ENCODE results near the gene HOXC11. TPM values are rescaled to one million over a fixed set of nuclear protein-coding genes. Genes with fewer than 3 reads are reported as not detected.

HOXC11 gene
- total RNA-seq, 3 donors from 2014 or later = not detected

DNA sequence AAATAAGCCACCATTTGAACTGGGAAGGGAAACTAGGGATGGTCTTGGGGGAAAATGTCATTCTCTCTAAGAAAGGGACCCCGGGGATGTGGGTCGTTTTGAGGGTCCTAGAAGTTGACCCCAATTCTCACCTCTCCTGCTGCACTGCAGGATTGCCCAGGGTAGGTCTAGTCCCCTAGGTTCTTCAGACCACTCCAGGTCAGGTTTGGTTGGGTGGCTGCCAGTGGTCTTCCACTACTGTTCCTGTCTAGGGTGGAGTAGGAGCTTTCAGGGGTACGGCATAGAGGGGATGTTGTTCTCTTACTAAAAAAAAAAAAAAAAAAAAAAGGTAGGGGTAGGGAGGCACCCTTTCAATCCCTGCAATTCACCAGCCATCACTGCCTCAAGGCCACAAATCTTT lies 43.1 kb downstream of the HOXC11 start:
- peaks cover 78% of the 10 kb centered on the region for H3K27me3 Mint-ChIP-seq (ENCODE audit: low read depth)
- no peak for ATAC-seq
- no peaks in the 10 kb centered on the region for H3K36me3 Mint-ChIP-seq (ENCODE audit: insufficient read depth)
- H3K4me3 Mint-ChIP-seq = no peak overlapping the region
- no peak for DNase-seq
- peaks cover 16% of the 10 kb centered on the region for H3K4me1 Mint-ChIP-seq (ENCODE audit: low read depth)
- H3K9me3 Mint-ChIP-seq = no peaks in the 10 kb centered on the region

DNA sequence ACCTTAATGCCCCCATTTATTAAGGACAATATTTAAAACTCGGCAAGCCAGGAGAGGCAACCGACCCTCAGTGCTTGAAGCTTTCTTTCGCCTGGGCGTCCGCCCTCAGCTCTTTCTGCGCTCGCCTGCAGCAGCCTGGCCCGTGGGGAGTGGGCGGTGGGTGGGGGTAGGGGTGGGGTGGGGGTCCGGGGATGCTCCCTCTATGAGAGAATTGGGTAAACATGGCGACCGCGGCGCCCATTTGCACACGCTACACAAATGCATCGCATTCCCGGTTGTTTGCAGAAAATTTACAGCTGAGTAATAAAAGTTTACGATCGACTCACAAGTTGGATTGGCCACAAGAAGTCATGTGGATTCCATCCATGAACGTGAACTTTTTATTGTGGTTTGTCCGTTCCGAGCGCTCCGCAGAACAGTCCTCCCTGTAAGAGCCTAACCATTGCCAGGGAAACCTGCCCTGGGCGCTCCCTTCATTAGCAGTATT lies 43.6 kb downstream of the HOXC11 start:
- Mint-ChIP-seq H3K36me3 (ENCODE audit: insufficient read depth) (no peaks in the 10 kb centered on the region), H3K4me3 (no peak overlapping the region), H3K27me3 (ENCODE audit: low read depth) (peaks cover 78% of the 10 kb centered on the region), H3K4me1 (ENCODE audit: low read depth) (peaks cover 12% of the 10 kb centered on the region), H3K9me3 (no peaks in the 10 kb centered on the region)
- no peak for ATAC-seq
- no peak for DNase-seq

DNA sequence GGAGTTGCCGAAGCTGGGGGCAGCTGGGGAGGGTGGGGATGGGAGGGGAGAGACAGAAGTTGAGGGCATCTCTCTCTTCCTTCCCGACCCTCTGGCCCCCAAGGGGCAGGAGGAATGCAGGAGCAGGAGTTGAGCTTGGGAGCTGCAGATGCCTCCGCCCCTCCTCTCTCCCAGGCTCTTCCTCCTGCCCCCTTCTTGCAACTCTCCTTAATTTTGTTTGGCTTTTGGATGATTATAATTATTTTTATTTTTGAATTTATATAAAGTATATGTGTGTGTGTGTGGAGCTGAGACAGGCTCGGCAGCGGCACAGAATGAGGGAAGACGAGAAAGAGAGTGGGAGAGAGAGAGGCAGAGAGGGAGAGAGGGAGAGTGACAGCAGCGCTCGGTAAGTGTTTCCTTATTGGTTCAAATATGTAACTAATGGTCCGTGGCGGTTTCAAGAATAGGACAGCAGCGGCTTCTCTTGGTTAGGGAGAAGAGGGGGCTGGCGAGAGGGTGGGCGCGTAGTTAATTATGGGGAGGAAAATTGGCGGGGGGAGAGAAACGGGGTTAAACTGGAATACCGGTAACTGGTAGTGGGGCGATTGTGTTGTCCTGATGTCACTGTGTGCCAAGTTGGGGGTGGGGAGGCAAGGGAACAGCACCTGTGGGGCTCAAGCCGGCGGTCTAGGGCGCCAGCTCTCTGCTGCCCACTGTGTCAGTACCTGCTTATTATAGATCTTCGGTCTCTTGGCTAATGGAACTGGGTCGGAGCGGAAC lies 44.3 kb downstream of the HOXC11 start:
- DNase-seq (no peak), ATAC-seq (peak; percentile 33 to 46)
- no peaks in the 10 kb centered on the region for H3K9me3 Mint-ChIP-seq
- H3K36me3 Mint-ChIP-seq (ENCODE audit: insufficient read depth) = no peaks in the 10 kb centered on the region
- peak overlapping the region; percentile 75 for H3K4me3 Mint-ChIP-seq
- peaks cover 79% of the 10 kb centered on the region for H3K27me3 Mint-ChIP-seq (ENCODE audit: low read depth)
- H3K4me1 Mint-ChIP-seq (ENCODE audit: low read depth) = peaks cover 11% of the 10 kb centered on the region

DNA sequence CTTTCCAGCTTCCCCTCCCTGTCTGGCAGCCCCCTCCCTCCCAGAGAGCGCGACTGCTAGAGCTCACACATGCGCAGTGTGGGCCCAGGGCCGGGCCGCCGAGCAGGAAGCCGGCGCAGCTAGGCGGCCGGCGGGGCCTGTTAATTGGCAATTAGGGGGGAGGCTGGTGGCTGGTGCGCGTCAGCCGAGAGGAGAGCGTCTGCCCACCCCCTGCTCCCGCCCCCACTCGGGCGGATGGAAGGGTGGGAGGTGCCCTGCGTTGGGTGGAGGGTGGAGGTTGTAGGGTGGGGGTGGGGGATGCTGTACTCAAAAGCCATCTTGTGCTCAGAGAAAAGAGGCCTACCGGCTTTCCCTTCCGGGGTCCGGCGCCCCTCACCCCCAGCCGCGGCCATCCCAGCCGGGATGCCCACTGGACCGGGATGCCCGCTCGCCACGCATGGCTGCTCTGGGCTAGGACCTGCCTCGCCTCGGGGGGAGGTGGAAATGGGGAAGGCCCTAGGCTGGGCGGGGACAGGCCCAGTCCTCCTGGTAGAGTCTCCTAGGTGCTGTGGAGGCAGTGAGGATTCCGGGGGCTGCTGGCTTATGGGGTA lies 45.0 kb downstream of the HOXC11 start:
- ATAC-seq (peak; percentile 87 to 90), DNase-seq (peak; percentile 57)
- Mint-ChIP-seq H3K4me3 (peak overlapping the region; percentile 75), H3K9me3 (no peaks in the 10 kb centered on the region), H3K27me3 (ENCODE audit: low read depth) (peaks cover 76% of the 10 kb centered on the region), H3K4me1 (ENCODE audit: low read depth) (peaks cover 11% of the 10 kb centered on the region), H3K36me3 (ENCODE audit: insufficient read depth) (no peaks in the 10 kb centered on the region)

DNA sequence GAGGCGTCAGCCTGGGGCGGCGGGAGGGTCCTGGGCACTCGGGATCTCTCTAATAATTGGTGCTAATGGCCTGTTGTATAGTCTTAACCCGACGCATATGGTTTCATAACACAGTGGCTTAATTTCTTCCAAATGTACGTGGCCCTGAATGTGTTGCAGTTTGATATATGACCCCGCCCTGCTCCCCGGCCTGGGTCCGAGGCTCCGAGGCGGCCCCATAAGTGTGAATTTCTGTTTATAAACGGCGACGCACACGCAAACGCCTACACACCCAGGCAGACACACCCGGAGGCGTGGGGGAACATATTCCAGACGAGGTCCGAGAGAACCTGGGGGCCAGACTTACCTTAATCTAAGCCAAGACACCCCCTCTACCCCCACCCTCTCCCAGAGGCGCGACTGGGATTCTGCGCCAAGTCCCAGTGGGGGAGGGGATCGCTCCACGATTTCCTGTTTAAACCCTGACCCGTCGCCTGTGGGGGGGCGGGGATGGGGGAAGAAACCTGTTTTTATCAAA lies 45.6 kb downstream of the HOXC11 start:
- DNase-seq (no peak), ATAC-seq (no peak)
- H3K36me3 Mint-ChIP-seq (ENCODE audit: insufficient read depth) = no peaks in the 10 kb centered on the region
- peaks cover 11% of the 10 kb centered on the region for H3K4me1 Mint-ChIP-seq (ENCODE audit: low read depth)
- peaks cover 75% of the 10 kb centered on the region for H3K27me3 Mint-ChIP-seq (ENCODE audit: low read depth)
- no peaks in the 10 kb centered on the region for H3K9me3 Mint-ChIP-seq
- H3K4me3 Mint-ChIP-seq = no peak overlapping the region

DNA sequence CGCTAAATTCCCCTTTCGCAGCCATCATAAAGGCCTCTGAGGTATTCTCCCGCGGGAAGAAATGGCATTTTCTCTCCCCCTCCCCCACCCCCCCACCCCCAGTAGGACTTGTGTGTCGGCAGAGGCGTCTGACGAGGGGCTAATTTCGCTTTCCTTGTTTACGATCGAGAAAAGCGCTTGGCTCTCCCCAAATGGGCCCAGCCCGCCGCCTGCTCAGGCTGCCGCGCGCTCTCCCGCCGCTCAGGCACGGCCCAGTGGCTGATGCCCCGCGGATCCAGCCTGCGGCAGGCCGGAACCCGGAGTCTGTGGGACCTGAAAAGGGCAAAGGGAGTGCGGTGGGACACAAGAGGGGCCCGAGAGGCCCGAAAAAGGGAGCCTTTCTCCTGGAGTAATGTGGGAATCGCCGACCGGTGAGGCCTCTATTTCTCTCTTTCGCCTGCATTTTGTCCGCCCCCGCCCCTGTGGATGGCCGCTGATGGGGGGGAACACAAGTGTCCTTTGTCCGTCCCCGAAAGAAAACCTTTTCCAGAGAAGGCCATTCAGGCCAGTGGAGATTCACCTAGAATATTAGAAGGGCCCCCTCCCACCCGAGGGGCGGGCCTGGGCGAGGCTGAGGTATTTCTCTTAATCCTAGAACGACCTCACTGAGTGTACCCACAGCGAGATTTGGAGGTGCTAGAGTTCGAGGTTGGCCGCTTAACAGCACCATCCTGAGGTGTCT lies 46.3 kb downstream of the HOXC11 start:
- no peak for ATAC-seq
- H3K27me3 Mint-ChIP-seq (ENCODE audit: low read depth) = peaks cover 74% of the 10 kb centered on the region
- no peaks in the 10 kb centered on the region for H3K36me3 Mint-ChIP-seq (ENCODE audit: insufficient read depth)
- no peak for DNase-seq
- H3K4me3 Mint-ChIP-seq = no peak overlapping the region
- H3K4me1 Mint-ChIP-seq (ENCODE audit: low read depth) = peaks cover 11% of the 10 kb centered on the region
- H3K9me3 Mint-ChIP-seq = no peaks in the 10 kb centered on the region

DNA sequence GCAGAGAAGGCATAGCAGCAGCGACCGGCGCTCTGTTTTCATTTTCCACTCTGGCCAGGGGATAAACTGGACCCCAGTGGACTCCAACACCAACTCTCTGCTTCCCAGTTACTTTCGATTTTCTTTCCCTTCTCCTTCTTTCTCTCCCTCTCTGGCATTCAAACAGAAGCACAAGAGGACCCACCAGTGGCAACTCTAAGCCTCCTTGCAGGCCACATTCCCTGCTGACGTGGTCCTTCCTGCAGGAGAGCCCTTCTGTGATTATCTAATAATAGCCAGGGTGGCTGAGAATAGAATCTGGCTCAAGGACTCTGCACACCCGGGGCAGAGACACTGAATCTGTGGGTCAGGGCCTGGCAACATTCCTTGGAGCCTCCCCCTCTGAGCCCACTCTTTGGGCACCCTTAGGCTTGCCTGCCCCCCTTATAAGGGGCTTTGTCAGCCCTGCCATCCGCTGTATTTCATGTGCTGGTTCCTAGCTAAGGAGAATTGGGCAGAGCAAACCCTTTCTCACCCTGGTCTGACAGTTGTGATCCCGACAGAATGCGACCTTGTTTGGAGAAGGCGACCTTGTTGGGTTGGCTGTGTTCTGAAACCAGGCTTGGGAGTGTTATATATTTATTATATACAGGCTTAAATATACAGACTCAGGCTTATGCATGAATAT lies 47.1 kb downstream of the HOXC11 start:
- H3K9me3 Mint-ChIP-seq = no peaks in the 10 kb centered on the region
- peaks cover 68% of the 10 kb centered on the region for H3K27me3 Mint-ChIP-seq (ENCODE audit: low read depth)
- no peak for ATAC-seq
- peak overlapping the region; percentile 11 for H3K4me3 Mint-ChIP-seq
- no peak for DNase-seq
- no peaks in the 10 kb centered on the region for H3K36me3 Mint-ChIP-seq (ENCODE audit: insufficient read depth)
- peaks cover 8% of the 10 kb centered on the region for H3K4me1 Mint-ChIP-seq (ENCODE audit: low read depth)

DNA sequence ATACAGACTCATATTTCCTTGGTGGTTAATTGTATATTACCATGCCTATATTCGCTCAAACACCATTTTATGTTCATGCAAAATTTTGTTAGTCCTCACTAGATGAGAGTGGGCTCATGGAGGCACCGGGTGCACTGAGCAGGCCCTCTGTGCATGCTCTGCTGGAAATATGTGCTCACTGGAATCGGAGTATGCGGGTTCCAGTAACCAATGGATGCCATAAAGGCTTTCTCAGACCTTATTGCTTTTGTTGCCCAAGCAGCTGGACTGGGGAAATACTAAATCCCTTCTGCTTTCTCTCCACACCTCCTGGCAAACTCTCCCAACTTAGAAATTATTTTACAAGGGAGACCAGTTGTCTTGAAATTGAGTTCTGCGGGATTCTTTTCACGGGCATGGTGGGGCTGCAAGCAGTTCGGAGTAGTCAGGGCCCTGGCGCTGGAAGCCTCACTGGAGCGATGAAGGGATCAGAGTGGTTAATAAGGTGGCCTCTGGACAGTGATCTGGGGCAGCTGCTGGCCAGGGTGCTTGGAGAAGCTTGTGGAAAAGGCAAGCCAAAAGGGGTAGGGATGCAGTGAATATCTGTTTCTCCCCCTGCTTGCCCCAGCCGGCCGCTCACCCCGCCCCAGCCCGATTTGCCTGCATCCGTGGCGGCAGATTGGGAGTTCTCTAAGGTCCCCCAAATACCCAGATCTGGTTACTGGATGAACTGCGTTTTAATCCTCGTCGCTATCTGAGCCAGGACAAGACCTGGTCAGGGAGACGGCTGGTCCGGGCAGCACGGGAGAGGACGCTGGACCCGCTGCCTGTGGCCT lies 47.9 kb downstream of the HOXC11 start:
- ATAC-seq (no peak), DNase-seq (no peak)
- H3K27me3 Mint-ChIP-seq (ENCODE audit: low read depth) = peaks cover 64% of the 10 kb centered on the region
- H3K4me3 Mint-ChIP-seq = no peak overlapping the region
- no peaks in the 10 kb centered on the region for H3K9me3 Mint-ChIP-seq
- no peaks in the 10 kb centered on the region for H3K36me3 Mint-ChIP-seq (ENCODE audit: insufficient read depth)
- H3K4me1 Mint-ChIP-seq (ENCODE audit: low read depth) = peaks cover 8% of the 10 kb centered on the region

DNA sequence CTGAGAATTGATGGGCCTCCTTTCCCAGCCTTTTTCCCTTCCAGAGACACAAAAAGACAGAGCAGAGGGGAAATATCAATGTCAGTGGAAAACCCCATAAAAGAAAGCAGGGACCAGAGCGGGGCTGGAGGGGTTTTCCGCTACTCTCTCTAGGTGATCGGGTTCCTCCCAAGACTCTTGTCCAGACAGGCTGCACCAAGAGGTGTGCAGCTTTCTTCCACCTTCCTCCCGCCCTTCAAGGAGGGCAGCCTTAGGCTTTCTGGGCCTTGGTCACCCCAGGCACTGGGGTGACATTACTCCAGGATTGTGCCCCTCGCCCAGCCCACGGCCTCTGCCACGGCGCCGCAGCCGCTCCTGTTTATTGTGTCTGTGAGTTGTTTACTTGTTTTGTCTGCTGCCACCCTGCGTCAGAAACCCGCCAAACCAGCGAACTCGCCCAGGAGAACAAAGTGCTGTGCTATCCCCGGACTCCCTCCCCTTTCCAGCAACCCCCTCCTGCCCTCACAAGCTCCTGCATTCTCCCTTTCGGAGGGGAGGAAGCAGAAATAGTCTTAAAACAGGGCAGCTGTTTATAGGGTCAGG lies 48.6 kb downstream of the HOXC11 start:
- Mint-ChIP-seq H3K27me3 (ENCODE audit: low read depth) (peaks cover 65% of the 10 kb centered on the region), H3K4me1 (ENCODE audit: low read depth) (peaks cover 8% of the 10 kb centered on the region), H3K4me3 (no peak overlapping the region), H3K9me3 (no peaks in the 10 kb centered on the region), H3K36me3 (ENCODE audit: insufficient read depth) (no peaks in the 10 kb centered on the region)
- no peak for DNase-seq
- ATAC-seq = no peak

DNA sequence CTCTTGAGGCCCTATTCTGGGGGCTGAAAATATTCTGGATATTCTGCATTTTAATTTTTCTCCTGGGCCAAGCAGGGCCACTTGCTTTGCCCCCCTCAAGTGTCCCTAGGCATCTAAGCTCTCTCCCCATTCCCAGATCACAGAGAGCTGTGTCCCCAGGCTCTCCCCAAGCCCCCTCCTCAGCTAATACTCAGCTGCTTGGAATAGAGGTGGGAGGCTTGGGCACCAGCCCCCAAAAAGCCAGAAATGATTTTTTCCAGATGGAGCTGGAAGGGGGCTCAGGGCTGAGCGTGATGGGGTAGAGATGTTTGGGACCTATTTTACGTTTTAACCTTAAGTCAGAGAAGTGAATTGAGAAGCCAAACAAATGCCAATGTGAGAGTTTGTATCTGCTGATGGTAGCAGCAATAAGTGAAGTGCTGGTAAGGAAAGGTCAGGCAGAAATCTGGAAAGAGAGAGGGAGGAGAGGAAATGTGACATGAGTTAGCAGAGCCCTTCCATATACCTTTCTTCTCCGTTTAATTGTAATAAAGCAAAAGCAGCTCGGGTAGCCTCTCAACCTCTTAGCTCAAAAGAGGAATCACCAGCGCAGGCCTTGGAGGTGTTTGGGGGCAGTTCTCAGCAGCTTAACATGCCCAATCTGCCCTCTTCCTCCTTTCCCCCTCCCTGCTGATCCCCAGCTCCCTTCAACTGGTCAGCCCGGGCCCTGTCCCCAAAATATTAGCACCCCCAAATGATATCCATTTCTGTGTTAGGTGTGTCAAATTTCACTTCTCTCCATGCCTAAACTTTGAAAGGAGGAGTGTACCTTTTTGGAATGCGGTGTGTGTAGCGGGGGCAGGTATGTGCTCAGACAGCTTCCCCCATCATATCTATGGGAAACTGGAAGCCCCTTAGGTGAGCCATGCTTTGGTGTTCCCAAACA lies 50.3 kb downstream of the HOXC11 start:
- Mint-ChIP-seq H3K36me3 (ENCODE audit: insufficient read depth) (no peaks in the 10 kb centered on the region), H3K9me3 (no peaks in the 10 kb centered on the region), H3K4me1 (ENCODE audit: low read depth) (peaks cover 6% of the 10 kb centered on the region), H3K27me3 (ENCODE audit: low read depth) (peaks cover 73% of the 10 kb centered on the region), H3K4me3 (no peak overlapping the region)
- no peak for ATAC-seq
- no peak for DNase-seq

DNA sequence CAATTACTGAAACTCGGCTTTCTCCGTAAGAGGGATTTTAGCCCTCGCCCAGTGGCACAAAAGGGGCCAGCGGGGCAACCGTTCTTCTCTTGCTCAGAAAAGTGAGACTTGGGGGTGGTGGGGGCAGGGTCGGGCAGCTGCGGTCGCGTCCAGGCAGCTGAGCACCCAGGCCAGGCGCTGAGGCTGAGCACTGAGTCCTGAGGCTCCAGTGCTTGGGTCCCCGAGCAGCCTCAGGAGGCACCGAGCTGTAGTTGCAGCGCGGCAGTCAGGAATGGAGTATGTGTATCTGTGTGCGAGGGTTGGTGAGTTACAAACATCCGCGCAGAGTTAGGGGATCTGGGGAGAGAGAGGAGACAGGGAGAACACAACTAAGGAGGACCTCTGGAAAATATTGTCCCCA lies 51.2 kb downstream of the HOXC11 start:
- H3K4me1 Mint-ChIP-seq (ENCODE audit: low read depth) = peaks cover 9% of the 10 kb centered on the region
- peaks cover 76% of the 10 kb centered on the region for H3K27me3 Mint-ChIP-seq (ENCODE audit: low read depth)
- no peaks in the 10 kb centered on the region for H3K36me3 Mint-ChIP-seq (ENCODE audit: insufficient read depth)
- H3K9me3 Mint-ChIP-seq = no peaks in the 10 kb centered on the region
- H3K4me3 Mint-ChIP-seq = no peak overlapping the region
- DNase-seq (no peak), ATAC-seq (no peak)

DNA sequence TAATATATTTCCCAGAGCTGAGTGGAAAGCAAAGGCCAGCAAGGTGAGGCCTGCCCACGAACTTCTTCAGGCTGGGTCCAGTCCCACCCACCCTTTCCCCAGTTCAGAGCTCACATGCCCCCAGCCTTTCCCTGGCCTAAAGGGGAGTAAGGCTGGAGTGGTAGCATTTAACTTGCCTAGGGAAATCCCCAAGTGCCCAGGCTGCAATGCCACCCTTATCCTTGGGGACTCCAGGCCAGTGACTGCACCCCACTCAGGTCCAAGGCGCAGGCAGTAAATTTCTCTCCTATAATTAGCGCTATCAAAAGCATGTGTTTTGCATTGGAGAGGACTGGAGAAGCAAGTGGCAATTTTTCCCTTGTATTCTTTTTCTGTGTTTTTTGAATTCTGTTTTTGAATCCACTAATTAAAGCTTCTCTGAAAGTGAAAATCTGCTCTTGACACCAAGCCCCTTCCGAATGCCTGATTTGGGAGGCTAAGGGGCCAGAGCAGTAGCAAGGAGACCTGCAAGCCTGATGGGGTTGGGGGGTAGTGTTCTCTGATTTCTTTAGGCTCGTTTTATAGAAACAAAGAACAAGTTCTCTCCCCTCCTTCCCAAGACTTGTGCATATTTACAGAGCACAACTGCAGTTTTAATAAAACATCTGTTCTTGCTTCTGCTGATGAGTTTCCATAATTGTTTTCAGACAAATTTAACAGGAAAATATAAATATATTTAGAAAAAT lies 51.8 kb downstream of the HOXC11 start:
- Mint-ChIP-seq H3K4me3 (no peak overlapping the region), H3K36me3 (ENCODE audit: insufficient read depth) (no peaks in the 10 kb centered on the region), H3K4me1 (ENCODE audit: low read depth) (peaks cover 12% of the 10 kb centered on the region), H3K9me3 (no peaks in the 10 kb centered on the region), H3K27me3 (ENCODE audit: low read depth) (peaks cover 76% of the 10 kb centered on the region)
- no peak for DNase-seq
- no peak for ATAC-seq
